GM08714 (cell line): Measurements from ENCODE around the gene LYST.
A peak's percentile ranks its signal among the peaks of the same experiment; 100 is the strongest.
"Not testable (repeated sequence)": the region's sequence is repeated elsewhere in the genome, so short reads cannot be mapped to it uniquely, and the experiment has no call there.

Source experiments
- H3K4me3 ChIP-seq: fragments of 200-500 bp; sonication (Bioruptor generic); 2 replicates; pipeline ENCODE4 v1.5.1; 2014; ENCODE audit warnings: mild to moderate bottlenecking, low read length, inconsistent platforms
- ZNF274 ChIP-seq: IDR thresholded peaks from 2 replicates; pipeline ENCODE4 v1.6.1; 2012; ENCODE audit warnings: mild to moderate bottlenecking, low read depth, low read length

Gene LYST

DNA sequence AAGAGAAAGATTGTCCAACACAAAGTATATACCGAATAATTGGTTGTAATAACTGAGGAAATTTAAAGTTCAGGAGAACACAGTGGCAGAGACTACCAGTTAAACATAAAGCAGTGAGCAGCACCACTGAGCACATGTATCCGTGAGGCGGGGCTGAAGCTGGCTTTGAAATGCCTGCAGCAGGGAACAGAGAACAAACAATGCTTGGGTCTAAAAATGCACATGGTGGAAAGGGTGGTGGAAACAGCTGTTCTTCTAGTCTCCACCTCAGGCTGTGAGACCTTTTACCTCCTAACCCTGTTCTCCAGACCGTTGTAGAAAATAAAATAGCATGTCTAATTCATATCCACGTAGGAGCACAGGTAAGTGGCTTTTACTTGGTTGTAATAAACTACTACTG lies 209.4 kb downstream of the LYST start:
- TF ChIP-seq ZNF274, result no peak
- H3K4me3 ChIP-seq, result no peak overlapping the region

GRCh38 chr1:235652364-235652763 lies 214.3 kb downstream of the LYST start:
- H3K4me3 ChIP-seq, result no peak overlapping the region
- TF ChIP-seq ZNF274, result no peak

GRCh38 chr1:235651170-235651806 lies 215.4 kb downstream of the LYST start:
- no peak for TF ChIP-seq ZNF274

GRCh38 chr1:235650341-235651169 lies 216.2 kb downstream of the LYST start:
- TF ChIP-seq ZNF274, result no peak
- peak overlapping the region; percentile 11; the same call in 1 of the 2 replicates for H3K4me3 ChIP-seq

More at GRCh38 chr1:235651170-235651806, 215.4 kb downstream of the LYST start:
- H3K4me3 ChIP-seq, result no peak overlapping the region

GRCh38 chr1:235649368-235650163 lies 217.1 kb downstream of the LYST start, which contains the start of gene GNG4:
Gene GNG4 (minus strand): TSS chr1:235649784. CDS start chr1:235583838, 65,946 bp downstream.
- TF ChIP-seq ZNF274, result no peak
- H3K4me3 ChIP-seq, result peak within 1 kb of the TSS; percentile 48

GRCh38 chr1:235648954-235649367 lies 217.7 kb downstream of the LYST start:
- TF ChIP-seq ZNF274, result no peak
- peak overlapping the region; percentile 48; the same call in 1 of the 2 replicates for H3K4me3 ChIP-seq

GRCh38 chr1:235648407-235648907 lies 218.2 kb downstream of the LYST start:
- no peak for TF ChIP-seq ZNF274
- H3K4me3 ChIP-seq, result no peak overlapping the region; the same call in 1 of the 2 replicates

DNA sequence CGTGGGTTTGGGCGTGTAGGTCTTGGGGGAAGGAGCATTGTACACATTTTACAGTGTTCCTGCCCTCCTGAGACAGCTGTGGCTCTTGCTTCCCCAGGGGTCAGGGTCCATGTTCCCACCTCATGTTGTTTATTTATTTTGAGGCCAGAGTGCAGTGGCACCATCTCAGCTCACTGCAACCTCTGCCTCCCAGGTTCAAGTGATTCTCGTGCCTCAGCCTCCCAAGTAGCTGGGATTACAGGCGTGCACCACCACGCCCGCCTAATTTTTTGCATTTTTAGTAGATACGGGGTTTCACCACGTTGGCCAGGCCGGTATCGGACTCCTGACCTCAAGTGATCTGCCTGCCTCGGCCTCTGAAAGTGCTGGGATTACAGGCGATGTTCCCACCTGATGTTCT lies 219.2 kb downstream of the LYST start:
- H3K4me3 ChIP-seq, result not testable (repeated sequence)

DNA sequence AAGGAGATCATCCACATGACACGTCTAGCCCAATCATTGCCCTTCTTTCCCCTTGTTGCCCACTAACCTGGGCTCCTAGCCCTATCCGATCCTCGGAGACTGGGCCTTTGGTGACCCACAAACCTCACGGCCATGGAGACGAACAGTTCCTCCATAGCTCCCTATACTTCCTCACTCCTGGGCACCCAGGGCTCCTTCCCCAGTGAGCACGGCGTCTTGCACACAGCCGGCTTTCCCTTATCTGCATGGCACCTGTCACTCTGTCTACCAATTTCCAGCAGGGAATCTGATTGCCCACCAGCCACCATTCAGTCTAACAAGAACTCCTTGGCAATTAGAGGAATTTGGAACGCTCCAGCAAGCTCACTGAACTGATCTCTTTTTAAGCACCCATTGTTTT lies 220.2 kb downstream of the LYST start:
- no peak for TF ChIP-seq ZNF274
- no peak overlapping the region for H3K4me3 ChIP-seq

DNA sequence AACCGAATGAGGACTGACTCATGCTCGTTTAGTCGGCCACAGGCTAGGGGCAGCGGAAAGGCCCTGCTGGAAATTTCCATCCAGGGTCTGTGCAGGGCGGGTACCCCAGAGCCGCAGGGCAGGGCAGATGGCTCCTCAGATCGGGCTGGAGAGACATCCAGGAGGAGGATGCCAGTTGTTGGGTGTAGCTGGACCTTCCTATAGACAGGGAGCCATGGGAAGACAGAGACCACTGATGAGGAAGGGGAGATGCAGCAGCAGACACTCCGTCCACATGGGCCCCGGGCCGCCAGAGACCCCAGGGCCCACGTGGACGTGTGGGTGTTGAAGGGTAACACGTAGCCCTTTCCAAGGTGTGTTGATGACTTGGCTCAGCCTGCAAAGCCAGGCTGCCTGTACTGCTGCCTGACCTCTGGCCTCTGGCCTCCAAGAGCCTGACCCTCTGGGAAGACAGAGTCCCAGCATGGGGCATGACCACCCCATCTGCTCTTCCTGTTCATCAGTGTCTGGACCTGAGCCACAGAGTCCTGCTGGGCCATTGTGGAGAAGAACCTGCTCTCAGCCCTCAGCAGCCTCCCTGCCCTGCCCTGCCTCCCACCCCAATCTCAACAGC lies 221.9 kb downstream of the LYST start:
- H3K4me3 ChIP-seq, result no peak overlapping the region
- TF ChIP-seq ZNF274, result no peak

- TF ChIP-seq ZNF274, result no peak
- H3K4me3 ChIP-seq, result no peak overlapping the region
These were observed 222.6 kb downstream of the LYST start for GRCh38 chr1:235643837-235644692.

DNA sequence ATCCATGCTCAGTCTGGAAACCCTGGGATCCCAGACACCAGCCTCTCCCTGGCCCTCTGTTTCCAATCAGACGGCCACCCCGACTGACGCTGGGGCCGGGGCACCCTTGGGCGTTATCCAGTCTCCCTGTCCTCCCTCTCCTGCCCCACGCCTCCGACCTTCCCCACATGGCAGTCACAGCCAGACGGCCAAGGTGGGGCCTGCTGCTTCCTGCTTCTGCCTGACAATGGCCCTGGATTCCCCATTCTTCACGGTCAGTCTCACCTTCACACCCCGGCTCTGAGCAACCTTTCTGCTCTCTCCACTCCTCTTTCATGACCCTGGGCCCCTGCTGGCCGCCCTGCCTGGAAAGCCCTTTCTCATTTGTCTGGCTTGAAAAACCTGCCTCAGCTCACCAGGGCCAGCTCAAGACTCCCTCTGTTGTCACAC lies 223.7 kb downstream of the LYST start:
- no peak for TF ChIP-seq ZNF274
- H3K4me3 ChIP-seq, result no peak overlapping the region
